ENCODE measurements around the gene CPLX1. TPM values are rescaled to one million over a fixed set of nuclear protein-coding genes. Genes with fewer than 3 reads are reported as not detected.

CPLX1 gene
- polyA plus RNA-seq, 3 donors from 2014 or later, result not detected

- DNase-seq, result no peak
- Mint-ChIP-seq H3K36me3 (peaks cover 12 to 31% (median 14%) of the 10 kb centered on the region in 3 donors), H3K9me3 (no peaks in the 10 kb centered on the region), H3K27me3 (ENCODE audit: low read depth in 3 of 3) (peaks cover 0 to 7% (median 0%) of the 10 kb centered on the region in 3 donors), H3K27ac (no peak overlapping the region), H3K4me1 (peaks cover 0 to 2% of the 10 kb centered on the region in 2 donors), H3K4me3 (no peak overlapping the region)
Observed at GRCh38 chr4:735583-735982, 90.3 kb downstream of the CPLX1 start.

Other genes with a start within 250 kb of the CPLX1 start
- gene TMEM271, start 249.8 kb downstream of the CPLX1 start, polyA plus RNA-seq, result not detected
- gene PDE6B, start 200.6 kb downstream of the CPLX1 start, polyA plus RNA-seq, result 10 to 100 TPM; 18.9 to 35.8 (median 28.6) TPM
- 100 to 1,000 TPM; 466 to 581 (median 532) TPM for gene ATP5ME, start 151.9 kb downstream of the CPLX1 start, polyA plus RNA-seq
- 1 to 10 TPM; 3.3 to 8.1 (median 5.0) TPM for gene MYL5, start 151.6 kb downstream of the CPLX1 start, polyA plus RNA-seq
- 1 to 10 TPM; 3.8 to 7.1 (median 6.1) TPM for gene SLC49A3, start 137.0 kb downstream of the CPLX1 start, polyA plus RNA-seq
- gene PCGF3, start 120.3 kb downstream of the CPLX1 start, polyA plus RNA-seq, result 1 to 10 TPM; 6.5 to 7.5 (median 6.6) TPM
- gene GAK, start 106.2 kb upstream of the CPLX1 start, polyA plus RNA-seq, result 100 to 1,000 TPM in 1 of 3 donors, 10 to 100 TPM in 2; 49.4 to 119 (median 52.2) TPM
- 10 to 100 TPM; 13.9 to 41.6 (median 28.7) TPM for gene TMEM175, start 106.3 kb upstream of the CPLX1 start, polyA plus RNA-seq
- gene DGKQ, start 147.4 kb upstream of the CPLX1 start, polyA plus RNA-seq, result 10 to 100 TPM; 12.1 to 24.0 (median 14.0) TPM
- 10 to 100 TPM in 1 of 3 donors, 1 to 10 TPM in 2; 5.6 to 12.2 (median 6.3) TPM for gene IDUA, start 160.9 kb upstream of the CPLX1 start, polyA plus RNA-seq
- under 1 TPM in 2 of 3 donors, not detected in 1; 0.52 to 0.77 TPM for gene SLC26A1, start 167.3 kb upstream of the CPLX1 start, polyA plus RNA-seq
- gene FGFRL1, start 185.5 kb upstream of the CPLX1 start, polyA plus RNA-seq, result under 1 TPM in 2 of 3 donors, not detected in 1; 0.19 to 0.30 TPM

Measured in immature natural killer cell (primary cell).